ENCODE measurements around the gene NUAK1.

NUAK1 gene

DNA sequence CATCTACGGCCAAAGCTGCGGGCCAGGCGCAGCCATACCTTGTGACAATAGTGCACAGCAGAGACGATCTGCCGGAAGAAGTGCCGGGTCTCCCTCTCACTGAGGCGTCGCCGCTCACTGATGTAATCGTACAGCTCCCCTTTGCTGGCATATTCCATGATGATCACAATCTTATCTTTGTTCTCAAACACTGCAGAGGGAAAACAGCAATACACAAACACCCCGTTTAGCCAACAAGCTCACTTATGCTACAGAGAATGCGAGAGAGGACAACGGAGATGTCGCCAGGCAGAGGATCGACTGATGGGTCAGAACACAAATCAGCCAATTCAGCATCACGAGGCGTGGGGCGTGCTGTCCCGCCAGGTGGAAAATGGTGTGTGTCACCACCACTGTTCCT is 52.1 kb downstream of the NUAK1 start:
- no peak for DNase-seq (ENCODE audit: extremely low read depth in 1 of 2, low read depth in 1 of 2)

DNA sequence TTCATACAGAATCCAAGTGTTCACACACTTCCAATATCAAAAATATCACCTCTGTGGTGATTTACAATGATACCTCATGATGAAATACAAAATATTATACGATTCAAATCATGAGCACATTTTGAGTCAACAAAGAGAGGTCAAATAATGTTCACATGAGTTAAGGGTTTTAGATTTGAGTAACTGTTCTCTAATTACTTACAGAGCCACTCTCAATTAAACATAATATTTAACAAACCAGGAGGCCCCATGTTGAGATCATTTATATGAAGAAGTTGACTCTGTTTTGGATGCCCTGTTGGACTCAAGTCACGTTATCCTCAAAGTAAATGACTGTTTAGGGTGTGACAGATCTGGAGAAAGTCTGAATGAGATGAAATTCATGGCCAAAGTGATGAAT is 53.5 kb downstream of the NUAK1 start:
- DNase-seq (ENCODE audit: extremely low read depth in 1 of 2, low read depth in 1 of 2), result no peak

DNA sequence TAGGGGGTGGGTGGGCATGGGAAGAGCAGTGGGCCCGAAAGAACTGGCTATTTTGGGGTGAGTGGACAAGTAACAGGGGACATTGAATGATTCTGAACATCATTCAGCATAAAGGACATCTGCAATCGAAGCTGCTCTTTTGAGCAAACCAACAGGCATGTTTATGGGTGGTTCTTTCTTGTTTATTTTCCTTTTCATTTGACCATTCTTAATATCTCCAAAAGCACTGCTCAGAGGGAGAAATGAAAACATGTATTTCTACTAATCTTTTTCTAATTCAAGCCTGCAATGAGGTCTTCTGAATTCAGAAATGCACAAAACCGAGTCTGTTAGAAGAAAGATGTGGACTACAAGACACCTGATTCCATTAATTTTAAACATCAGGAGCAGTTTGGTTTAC is 54.0 kb downstream of the NUAK1 start:
- DNase-seq (ENCODE audit: extremely low read depth in 1 of 2, low read depth in 1 of 2), result no peak

DNA sequence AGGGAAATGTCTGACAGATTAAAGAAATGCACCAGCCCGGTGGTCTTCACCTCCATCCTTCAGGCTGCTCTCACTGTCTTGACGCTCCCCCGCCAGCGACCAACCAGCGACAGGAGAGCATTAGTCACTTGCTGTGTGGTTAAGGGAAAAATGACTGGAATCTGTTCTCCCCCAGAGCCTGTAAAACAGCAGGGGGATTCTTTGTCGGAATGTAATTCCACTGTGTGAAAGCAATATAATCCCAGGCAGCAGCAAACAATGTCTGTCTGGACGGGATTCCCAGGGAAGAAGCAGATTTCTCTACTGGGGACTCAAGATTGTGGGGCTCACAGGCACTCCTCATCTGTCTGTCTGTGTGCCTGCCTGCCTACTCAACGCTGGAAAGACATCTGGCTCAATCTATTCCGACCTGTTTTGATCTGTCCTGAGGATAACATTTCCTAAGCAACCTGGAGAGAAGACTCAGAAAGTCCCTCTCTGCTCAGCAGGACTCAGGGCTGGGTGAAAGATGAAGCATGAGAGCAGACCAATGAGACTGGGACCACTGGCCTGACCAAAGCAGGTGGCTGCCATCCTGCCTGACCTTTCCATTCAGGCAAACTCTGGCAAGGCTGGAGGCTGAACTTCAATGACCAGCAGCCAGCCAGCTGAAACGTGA is 54.6 kb downstream of the NUAK1 start:
- DNase-seq (ENCODE audit: extremely low read depth in 1 of 2, low read depth in 1 of 2), result no peak

DNA sequence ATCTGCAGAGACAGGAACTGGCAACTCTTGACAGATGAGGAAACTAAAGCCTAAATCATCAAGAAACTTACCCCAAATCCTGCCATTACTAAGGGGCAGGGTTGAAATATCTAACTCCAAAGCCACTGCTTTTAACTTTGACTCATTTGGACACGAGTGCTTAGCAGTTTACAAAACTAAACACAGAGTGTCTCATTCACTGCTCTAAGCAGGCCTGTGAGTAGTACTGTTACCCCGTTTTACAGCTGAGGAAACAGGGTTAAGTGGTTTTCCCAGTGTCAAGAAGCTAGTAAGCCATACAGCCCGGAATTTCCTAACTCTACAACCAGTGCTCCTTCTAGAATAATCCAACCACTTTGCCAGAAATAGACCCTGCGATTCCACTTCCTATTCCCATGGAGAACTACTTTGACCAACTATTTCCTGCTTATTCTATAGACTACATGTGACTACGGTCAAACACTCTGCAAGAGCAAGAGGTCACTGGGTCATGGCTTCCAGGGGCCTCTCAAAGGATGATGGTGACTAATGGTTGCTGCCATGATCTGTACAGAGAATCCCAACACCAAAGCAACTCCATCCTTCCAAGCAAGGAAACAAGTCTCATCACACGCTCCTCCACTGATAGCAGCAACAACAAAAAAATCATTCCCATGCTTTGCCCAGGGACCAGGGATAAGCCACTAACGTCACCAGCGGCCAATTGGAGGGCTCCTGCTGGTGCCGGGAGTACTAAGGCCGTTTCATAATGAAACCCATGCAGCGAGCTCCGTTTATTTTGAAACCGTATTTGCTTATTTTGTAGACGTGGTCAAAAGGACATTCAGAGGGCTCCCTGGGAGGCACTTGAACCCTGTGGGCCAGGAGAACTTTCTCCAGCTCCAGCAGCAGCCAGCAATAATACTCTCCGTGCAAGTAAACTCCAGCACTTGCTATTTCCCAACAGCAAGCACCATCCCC is 56.3 kb downstream of the NUAK1 start:
- DNase-seq (ENCODE audit: extremely low read depth in 1 of 2, low read depth in 1 of 2), result no peak

DNA sequence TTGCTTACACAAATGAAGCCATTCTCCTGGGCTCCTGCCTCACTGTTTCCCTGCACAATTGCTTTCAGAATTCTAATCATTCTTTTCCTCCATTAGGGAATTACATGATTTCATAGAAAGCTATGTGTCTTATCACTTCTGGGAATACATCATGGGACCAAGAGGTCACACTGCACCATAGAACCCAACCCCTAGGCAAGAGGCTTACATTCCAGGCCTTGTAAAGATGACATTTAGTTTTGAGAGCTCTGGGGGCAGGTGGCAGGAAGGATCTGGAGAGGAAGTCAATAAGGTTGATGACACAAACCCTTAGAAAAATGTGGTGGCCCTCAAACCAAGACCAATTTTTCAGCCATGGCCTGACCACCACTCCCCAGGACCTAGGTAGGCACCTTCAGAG is 57.1 kb downstream of the NUAK1 start:
- DNase-seq (ENCODE audit: extremely low read depth in 1 of 2, low read depth in 1 of 2), result no peak

DNA sequence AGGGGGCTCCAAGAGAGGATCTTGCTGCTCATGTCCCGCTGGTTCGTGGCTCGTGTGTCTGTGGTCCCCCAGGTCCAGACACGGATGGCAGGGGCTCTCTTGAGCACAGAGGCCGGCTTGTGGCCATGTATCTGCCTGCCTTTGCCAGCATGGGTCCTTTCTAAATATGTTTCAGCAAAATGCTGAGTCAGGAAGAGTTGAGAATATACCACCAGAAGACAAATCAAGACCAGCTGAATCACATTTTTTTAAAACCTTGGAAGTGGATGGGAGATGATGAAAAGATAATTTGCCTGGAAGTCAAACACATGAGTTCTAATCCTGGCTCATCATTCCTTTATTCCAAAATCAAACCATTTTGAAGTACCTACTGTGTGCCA is 58.0 kb downstream of the NUAK1 start:
- no peak for DNase-seq (ENCODE audit: extremely low read depth in 1 of 2, low read depth in 1 of 2)

DNA sequence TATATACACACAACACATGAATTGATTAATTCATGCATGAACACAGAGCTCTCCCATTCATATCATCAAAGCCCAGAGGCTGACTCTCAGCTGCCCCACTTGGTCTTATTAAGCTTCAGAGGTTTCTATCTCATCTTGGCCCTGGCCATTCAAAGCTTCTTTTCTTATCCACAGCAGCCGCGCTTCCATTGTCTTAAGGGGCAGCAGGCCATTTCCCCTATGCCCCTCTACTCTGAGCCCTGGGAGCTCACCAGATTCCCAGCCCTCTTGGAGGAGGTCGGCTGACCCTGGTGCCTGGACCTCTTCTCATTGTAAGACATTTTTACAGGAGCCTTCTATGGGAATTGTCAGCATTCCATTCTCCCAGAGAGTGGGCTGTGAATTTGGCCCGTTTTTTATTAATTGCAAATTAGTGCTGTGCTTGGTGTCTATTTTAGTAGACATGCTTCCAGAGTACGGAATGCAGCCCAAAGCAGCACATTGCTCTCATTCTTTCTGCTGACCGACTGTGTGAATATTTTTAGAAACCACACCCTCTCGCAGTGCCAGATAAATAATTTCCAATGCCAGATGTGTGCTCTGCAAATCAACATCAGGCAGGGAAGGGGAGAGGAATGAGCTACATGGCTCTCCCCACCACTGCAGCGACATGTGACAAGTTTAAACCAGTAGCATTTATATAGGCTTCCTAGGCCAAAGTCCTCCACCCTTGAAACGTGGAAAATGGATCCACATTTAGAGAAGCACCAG is 58.5 kb downstream of the NUAK1 start:
- no peak for DNase-seq (ENCODE audit: extremely low read depth in 1 of 2, low read depth in 1 of 2)

DNA sequence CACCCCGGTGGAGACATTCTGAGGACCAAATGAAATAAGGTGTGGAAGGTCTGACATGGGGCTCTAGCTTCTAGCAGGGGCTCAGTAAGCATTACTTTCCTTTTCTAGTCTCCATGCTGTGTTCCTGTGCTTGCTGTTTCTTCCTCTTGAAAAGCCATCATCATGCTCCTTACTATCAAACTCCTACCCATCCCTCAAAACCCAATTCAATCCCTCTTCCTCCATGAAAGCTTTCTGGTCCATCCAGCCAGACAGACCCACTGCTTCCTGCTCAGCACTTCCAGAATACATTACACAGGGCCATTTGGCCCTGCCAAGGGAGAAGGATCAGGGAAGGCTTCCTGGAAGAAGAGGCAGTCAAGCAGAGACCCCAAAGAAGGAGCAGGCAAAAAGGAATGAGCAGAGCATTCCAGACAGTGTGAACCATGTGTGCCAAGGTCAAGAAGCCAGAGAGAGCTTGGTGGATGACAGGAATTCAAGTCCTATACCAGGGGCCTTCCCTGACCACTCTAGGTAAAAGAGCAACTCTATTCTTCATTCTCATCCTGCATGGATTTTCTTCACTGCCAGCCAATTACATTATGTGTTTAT is 59.5 kb downstream of the NUAK1 start:
- no peak for DNase-seq (ENCODE audit: extremely low read depth in 1 of 2, low read depth in 1 of 2)

DNA sequence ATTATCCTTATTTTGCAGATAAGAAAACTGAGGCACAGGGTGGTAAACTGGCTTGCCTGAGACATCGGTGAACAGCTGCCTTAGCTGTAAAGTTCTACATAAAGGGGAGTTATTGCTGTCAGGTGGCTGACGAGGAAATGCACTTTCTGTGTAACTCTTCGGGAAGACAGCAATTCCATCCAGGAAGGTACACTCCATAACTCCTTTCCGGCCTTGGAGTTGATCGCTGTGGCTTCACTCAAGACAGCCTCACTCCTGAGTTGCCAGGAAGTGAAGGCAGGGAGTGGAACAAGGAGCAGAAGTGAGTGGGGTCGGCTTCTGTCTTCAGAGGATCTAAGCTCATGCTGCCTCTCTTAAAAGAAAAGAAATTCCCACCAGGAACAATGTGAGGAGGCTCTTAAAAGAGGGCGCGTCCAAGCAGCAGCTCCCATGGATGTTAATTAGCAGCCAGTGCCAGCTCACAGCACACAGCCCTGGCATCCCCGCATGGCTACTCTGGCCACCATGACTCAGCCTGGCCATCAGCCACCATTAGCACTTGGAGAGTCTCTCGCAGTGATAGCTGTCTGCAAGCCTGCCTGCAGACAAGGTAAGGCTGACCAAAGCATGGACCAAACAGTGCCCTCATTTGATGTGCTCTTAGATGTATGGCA is 60.3 kb downstream of the NUAK1 start:
- no peak for DNase-seq (ENCODE audit: extremely low read depth in 1 of 2, low read depth in 1 of 2)

DNA sequence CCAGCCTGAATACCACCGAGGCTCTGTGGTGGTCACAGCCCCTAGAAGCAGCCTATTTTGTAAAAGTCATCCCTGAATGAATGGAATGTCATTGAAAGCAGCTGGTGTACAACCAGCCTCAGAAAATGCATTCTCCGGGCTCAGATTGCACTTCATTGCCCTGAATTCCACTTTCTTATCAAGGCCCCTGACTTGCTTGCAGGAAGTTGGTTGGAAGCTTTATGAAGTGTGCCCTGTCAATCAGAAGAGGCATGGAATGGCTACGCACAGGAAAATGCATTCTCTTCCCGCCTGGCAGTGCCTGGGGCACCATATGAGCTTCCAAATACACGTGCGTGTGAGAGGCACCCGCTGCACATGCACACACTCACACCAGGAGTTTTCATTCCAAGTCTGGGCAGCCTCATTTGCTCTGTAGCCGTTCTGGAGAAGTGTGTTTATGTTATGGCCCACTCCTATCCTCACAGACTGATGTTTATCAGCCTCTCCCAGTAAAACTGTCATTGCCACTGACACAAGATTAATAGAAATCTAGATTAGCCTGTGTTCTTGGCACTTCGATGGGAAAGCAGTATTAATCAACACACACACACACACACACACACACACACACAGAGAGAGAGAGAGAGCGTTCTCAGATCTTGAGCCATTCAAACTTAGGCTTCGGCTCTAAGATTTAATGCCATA is 63.9 kb downstream of the NUAK1 start:
- no peak for DNase-seq (ENCODE audit: extremely low read depth in 1 of 2, low read depth in 1 of 2)

DNA sequence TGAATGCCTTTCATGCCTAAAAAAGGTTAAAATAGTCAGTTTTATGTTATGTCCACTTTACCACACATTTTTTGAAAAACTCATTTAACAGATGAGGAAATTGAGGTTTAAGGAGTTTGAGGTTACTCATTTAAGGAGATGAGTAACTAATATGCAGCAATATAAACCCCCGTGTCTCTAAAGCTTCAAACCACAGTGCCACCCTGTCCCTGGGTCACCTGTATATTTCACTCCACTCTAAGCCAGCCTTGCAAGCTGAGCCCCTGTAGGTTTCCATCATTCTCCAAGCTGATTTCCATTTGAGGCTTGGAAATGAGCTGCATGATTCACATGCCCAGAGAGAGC is 64.4 kb downstream of the NUAK1 start:
- DNase-seq (ENCODE audit: extremely low read depth in 1 of 2, low read depth in 1 of 2), result no peak

DNA sequence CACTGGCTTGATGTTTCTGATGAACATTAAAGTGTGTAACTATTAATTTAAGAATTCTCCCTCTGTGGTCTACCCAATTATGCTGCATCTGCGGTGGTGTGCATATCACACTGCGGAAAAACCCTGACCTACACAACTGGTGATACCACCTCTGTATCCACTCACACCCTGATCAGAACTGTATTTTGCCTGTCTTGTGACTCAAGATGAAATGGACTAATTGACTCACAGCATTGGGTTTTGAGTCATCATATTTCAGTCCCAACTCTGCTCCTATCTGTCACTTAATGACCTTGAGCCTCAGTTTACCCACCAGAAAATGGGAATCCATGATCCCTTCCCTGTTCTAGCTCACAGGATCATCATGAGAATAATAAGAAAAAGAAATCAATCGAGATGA is 65.6 kb downstream of the NUAK1 start:
- no peak for DNase-seq (ENCODE audit: extremely low read depth in 1 of 2, low read depth in 1 of 2)

DNA sequence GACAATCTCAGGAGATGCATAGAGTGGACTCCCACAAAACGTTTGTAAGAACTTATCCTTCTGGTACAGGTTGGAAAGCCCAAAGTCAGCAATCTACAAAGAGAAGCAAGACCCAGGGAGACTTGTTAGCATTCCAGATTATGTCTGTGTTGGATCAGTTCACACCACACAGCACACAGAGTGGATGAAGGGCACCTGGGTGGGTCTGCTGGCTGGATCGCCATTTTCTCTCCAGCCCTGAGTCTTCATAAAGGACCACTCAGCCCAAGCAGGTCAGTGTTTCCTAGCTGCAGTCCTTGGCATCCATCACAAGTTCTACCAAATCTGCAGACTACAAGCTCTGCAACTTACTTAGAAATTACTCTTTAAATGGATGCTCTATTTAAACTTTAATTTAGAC is 66.0 kb downstream of the NUAK1 start:
- DNase-seq (ENCODE audit: extremely low read depth in 1 of 2, low read depth in 1 of 2), result no peak

DNA sequence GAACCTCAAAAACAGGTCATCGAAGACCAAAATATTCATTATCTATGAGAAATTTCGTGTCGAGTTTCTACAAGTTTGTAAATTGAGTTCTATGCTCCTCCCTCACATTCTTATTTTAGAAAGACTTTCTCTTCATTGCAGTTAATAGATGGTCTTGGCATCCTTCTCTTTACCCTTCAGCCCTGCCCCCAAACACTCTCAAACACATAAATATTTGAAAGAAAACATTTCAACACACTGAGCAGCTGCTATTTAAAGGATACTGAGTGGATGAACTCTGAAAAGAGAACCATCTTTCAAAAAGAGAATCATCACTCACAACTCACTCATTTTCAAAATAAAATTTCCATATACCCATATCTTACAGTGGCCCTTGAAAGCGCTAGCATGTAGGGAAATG is 67.1 kb downstream of the NUAK1 start:
- DNase-seq (ENCODE audit: extremely low read depth in 1 of 2, low read depth in 1 of 2), result no peak

DNA sequence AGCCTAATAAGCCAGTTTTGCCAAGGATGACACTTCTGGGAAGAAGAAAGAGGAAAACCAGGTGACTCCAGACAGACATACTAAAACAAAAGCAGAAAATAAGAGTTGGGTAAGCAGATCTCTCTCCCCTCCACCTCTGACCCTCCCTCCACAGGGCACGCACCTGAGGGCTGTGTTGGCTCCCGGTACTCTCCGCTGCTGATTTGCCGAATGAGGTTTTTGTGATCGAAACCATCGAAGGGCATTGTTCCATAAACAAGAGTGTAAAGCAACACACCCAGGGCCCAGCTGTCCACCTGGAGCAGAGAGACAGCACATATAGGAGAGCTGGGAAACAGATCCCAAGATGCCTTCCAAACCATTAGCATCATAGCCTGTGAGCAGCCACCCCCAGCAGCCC is 68.1 kb downstream of the NUAK1 start:
- no peak for DNase-seq (ENCODE audit: extremely low read depth in 1 of 2, low read depth in 1 of 2)

DNA sequence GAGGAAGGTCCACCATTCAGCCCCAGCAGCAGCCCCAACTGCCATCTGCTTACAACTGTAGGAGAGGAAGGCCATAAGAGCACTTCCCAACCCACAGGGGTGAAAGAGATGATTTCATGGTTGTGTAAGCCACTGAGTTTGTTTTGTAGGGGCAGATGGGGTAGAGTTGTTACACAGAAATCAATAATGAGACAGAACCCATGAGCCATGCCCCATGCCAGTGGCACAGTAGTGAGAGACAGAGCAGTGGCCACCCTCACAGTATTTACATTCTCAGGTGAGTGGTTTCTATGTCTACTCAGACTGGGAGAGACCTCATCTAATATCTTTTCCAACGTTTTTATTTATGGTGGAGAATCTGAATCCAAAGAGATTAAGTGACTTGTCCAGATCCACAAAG is 68.6 kb downstream of the NUAK1 start:
- DNase-seq (ENCODE audit: extremely low read depth in 1 of 2, low read depth in 1 of 2), result no peak

DNA sequence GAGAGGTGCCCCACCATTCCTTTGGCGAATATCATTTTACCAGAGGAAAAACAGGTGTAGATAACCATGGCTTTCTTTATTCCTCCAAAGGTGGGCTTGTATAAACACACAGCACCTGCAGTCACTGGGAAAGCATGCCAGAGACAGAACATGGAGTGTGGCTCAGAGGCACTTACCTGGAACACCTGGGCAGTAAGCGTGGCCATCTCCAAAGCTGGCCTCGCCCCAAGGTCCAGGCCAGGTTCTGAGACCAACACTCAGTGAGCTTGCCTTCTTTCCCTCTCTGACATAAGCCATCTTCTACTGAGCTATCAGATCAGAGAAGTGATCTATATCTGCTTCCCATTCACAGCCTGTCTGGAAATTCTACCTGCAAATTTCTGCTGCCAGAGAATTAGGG is 70.5 kb downstream of the NUAK1 start:
- no peak for DNase-seq (ENCODE audit: extremely low read depth in 1 of 2, low read depth in 1 of 2)

DNA sequence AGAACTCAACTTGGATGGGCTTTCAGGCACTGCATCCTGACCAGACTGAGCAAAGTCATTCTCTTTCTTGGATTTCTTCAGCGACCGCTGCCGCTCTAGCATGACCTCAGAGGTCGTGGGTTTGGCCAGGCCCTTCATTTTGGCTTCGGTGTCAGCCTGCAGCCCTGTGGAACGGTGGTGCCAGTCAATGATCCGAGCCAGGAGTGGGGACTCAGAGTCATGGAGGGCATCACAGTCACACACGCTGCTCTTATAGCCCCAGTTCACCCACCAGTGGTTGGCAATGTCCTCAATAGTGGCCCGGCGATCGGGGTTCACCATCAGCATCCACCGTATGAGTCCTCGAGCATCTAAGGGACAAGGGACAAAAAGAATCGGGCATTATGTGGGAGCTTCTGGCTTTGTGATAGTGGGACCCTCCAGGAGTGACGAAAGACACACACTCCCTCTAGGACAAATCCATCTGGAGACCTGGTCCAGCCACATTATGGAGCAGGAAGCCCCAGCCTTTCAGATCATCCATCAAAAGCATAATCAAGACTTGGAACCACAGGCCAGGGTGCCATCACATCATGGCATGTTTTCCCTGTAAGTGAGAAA is 71.0 kb downstream of the NUAK1 start:
- DNase-seq (ENCODE audit: extremely low read depth in 1 of 2, low read depth in 1 of 2), result no peak

DNA sequence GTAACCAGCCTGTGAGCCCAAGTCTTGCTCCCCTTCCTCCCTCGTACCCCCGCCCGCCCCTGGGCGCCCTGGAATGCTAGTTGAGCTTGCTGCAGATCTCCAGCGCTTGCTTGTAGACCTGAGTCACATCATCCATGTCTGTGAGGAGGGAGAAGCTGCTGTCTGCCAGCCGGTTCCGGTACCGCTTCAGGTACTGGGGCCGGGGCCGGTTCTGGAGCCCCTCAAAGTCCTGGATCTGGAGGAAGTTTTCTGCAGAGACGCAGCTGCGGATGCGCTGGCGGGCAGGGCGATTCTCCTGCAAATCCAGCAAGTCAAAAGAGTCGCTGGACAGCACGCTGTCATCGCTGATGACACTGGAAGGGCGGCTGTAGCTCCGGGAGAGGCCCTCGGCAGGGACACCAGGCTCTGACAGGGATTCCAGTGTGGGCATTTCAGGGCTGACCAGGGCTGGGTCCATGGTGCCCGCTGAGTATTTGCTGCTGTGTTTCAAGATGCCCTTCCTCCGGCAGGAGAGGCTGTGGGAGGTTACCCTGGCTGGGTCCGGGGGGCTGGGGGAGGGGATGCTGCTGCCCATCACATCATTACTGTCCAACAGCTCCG is 71.9 kb downstream of the NUAK1 start:
- no peak for DNase-seq (ENCODE audit: extremely low read depth in 1 of 2, low read depth in 1 of 2)
